Neural crest cell (in vitro differentiated cells): ENCODE results near the gene CDKAL1. TPM values are rescaled to one million over a fixed set of nuclear protein-coding genes. Genes with fewer than 3 reads are reported as not detected.

Source experiments
- DNase-seq: peaks from one replicate; pipeline ENCODE4 v3.0.0; 2021; ENCODE audit warnings: low read depth, mixed read lengths, low spot score
- H3K27ac Mint-ChIP-seq: one replicate; pipeline ENCODE4 v1.8.0; 2021; ENCODE audit warnings: mild to moderate bottlenecking, mixed read lengths; ENCODE audit not compliant: unreplicated experiment
- H3K27me3 Mint-ChIP-seq: 2 replicates; pipeline ENCODE4 v1.8.0; 2021; ENCODE audit warnings: low read depth, mild to moderate bottlenecking, mixed read lengths
- H3K36me3 Mint-ChIP-seq: 2 replicates; pipeline ENCODE4 v1.8.0; 2021; ENCODE audit warnings: low read depth, mild to moderate bottlenecking, mixed read lengths
- H3K4me1 Mint-ChIP-seq: 2 replicates; pipeline ENCODE4 v1.8.0; 2021; ENCODE audit warnings: mixed read lengths
- H3K4me3 Mint-ChIP-seq: one replicate; pipeline ENCODE4 v1.8.0; 2021; ENCODE audit warnings: mild to moderate bottlenecking, mixed read lengths
- H3K9me3 Mint-ChIP-seq: 2 replicates; pipeline ENCODE4 v1.8.0; 2021; ENCODE audit warnings: mixed read lengths
- CTCF ChIP-seq: fragments of 200-600 bp; sonication (generic); conservative IDR thresholded peaks from 2 replicates; pipeline ENCODE4 v1.5.0; 2021; ENCODE audit warnings: antibody characterized with exemption, mild to moderate bottlenecking
- total RNA-seq: library from RNA; stranded (reverse); gene quantifications from 2 replicates; pipeline ENCODE4 v1.2.1, GENCODE V29; 2021

CDKAL1 gene
- total RNA-seq, 1 donor from 2014 or later = 25.4 TPM

- H3K27me3 Mint-ChIP-seq = no peaks in the 10 kb centered on the region
- peaks cover 6% of the 10 kb centered on the region for H3K4me1 Mint-ChIP-seq
- no peak overlapping the region for H3K4me3 Mint-ChIP-seq
- H3K36me3 Mint-ChIP-seq = no peaks in the 10 kb centered on the region
- no peak for TF ChIP-seq CTCF
- no peak overlapping the region for H3K27ac Mint-ChIP-seq
- DNase-seq = no peak
- no peaks in the 10 kb centered on the region for H3K9me3 Mint-ChIP-seq
Observed at GRCh38 chr6:20708367-20709124, 174.3 kb downstream of the CDKAL1 start.

- Mint-ChIP-seq H3K4me3 (no peak overlapping the region), H3K27ac (no peak overlapping the region), H3K27me3 (no peaks in the 10 kb centered on the region), H3K36me3 (no peaks in the 10 kb centered on the region), H3K9me3 (no peaks in the 10 kb centered on the region), H3K4me1 (peaks cover under 1% of the 10 kb centered on the region)
- no peak for TF ChIP-seq CTCF
- DNase-seq = no peak
Observed at GRCh38 chr6:20709451-20709850, 175.2 kb downstream of the CDKAL1 start.

GRCh38 chr6:20710341-20710740, 176.1 kb downstream of the CDKAL1 start:
- Mint-ChIP-seq H3K27me3 (no peaks in the 10 kb centered on the region), H3K27ac (no peak overlapping the region), H3K9me3 (no peaks in the 10 kb centered on the region)

GRCh38 chr6:20711518-20711917, 177.3 kb downstream of the CDKAL1 start:
- H3K27ac Mint-ChIP-seq = no peak overlapping the region
- no peaks in the 10 kb centered on the region for H3K9me3 Mint-ChIP-seq
- H3K36me3 Mint-ChIP-seq = no peaks in the 10 kb centered on the region
- DNase-seq = no peak
- H3K4me1 Mint-ChIP-seq = no peaks in the 10 kb centered on the region
- no peak overlapping the region for H3K4me3 Mint-ChIP-seq
- no peaks in the 10 kb centered on the region for H3K27me3 Mint-ChIP-seq
- no peak for TF ChIP-seq CTCF

More at GRCh38 chr6:20710341-20710740, 176.1 kb downstream of the CDKAL1 start:
- H3K4me1 Mint-ChIP-seq = no peaks in the 10 kb centered on the region
- no peaks in the 10 kb centered on the region for H3K36me3 Mint-ChIP-seq
- no peak for DNase-seq
- no peak overlapping the region for H3K4me3 Mint-ChIP-seq
- TF ChIP-seq CTCF = no peak

GRCh38 chr6:20712011-20712410, 177.8 kb downstream of the CDKAL1 start:
- no peak for DNase-seq
- no peaks in the 10 kb centered on the region for H3K27me3 Mint-ChIP-seq
- H3K36me3 Mint-ChIP-seq = no peaks in the 10 kb centered on the region
- H3K4me3 Mint-ChIP-seq = no peak overlapping the region
- TF ChIP-seq CTCF = no peak
- H3K9me3 Mint-ChIP-seq = no peaks in the 10 kb centered on the region
- no peaks in the 10 kb centered on the region for H3K4me1 Mint-ChIP-seq
- no peak overlapping the region for H3K27ac Mint-ChIP-seq
